Activated T-cell treated with anti-CD3 and anti-CD28 coated beads, Interleukin-2, amount 50 U/mL, for 1 hour (primary cell): ENCODE results near the gene YAF2.
A peak's percentile ranks its signal among the peaks of the same experiment; 100 is the strongest.

Experiments used
- DNase-seq: peaks from one replicate; pipeline ENCODE4 v3.0.0-alpha.2; 2020

Gene YAF2

DNA sequence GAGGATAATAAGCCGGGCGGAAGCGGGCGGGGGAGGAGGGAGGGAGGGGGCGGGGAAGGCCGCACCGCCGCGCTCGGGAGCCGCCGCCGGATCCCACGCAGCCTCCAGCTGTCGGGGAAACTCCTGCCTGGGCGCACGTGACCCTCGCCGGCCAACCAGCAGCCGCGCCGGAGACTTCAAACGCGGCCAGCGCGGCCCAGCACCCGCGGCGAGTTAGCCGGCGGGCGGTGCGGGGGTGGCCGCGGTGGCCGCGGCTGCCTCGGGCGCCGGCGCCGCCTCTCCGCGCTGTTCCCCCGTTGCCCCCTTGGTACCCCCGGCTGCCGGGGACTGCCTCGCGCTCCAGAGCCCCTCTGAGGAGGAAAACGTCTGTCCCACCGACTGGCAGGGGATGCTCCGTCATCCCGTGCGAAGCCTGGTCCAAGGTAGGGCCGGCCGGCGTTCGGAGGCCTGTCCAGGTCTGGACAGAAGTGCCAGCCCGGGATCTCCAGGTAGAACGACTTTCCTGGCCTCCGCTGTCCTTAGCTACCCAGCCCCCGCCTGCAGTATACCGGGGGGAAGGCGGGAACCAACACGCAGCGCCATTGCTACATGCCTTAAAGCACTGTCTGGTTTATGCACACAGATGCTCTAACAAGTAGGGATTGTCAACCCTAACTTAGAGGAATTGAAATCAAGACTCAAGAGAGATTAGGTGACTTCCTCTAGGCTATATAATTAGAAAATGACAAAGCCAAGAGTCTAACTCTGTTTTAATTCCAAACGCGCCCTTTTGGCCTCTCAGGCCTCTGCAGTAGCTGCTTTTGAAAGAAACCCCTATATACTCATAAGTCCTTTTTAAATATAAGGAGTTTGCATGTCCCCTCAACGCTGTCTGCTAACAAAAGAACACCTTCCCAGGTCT, at the start of gene YAF2:
TSS of gene YAF2 (minus strand) at position 9 of the 901 bp plus-strand sequence. CDS start 68 bp downstream, outside the sequence.
- DNase-seq = peak; percentile 85

DNA sequence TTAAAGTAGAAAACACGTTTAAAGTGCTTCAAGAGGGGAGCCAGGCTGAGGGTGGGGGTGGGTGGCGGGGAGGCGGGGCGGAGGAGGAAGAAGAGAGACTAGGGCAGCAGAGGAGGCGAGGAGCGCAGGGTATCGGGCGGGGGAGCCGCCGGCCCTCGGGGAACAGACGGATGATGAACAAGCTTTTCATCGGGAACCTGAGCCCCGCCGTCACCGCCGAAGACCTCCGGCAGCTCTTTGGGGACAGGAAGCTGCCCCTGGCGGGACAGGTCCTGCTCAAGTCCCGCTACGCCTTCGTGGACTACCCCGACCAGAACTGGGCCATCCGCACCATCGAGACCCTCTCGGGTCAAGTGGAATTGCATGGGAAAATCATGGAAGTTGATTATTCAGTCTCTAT, 48.7 kb upstream of the YAF2 start:
- no peak for DNase-seq

GRCh38 chr12:42285431-42285830, 47.4 kb upstream of the YAF2 start:
- no peak for DNase-seq

DNA sequence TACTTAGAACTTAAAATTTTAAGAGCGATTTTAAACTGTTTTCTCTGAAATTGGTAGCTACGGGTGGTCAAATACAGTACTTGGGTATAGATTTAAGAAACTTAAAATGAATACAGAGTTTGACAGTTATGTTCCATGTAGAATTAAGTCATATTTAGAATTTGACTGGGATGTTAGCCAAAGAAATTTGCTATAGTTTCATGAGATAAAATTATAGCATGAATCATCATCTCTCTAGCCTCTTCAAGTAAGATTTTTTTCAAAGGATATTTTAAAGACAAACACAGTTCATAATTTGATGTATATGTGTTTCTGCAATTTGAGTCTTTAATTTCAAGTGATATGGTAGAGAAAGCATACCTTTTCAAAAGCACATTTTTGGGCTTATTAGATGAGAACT, 46.8 kb upstream of the YAF2 start:
- DNase-seq = no peak

GRCh38 chr12:42284157-42284556, 46.1 kb upstream of the YAF2 start:
- DNase-seq = no peak

GRCh38 chr12:42283739-42284138, 45.7 kb upstream of the YAF2 start:
- no peak for DNase-seq

GRCh38 chr12:42282294-42282693, 44.2 kb upstream of the YAF2 start:
- no peak for DNase-seq

GRCh38 chr12:42281844-42282243, 43.8 kb upstream of the YAF2 start:
- DNase-seq = no peak

DNA sequence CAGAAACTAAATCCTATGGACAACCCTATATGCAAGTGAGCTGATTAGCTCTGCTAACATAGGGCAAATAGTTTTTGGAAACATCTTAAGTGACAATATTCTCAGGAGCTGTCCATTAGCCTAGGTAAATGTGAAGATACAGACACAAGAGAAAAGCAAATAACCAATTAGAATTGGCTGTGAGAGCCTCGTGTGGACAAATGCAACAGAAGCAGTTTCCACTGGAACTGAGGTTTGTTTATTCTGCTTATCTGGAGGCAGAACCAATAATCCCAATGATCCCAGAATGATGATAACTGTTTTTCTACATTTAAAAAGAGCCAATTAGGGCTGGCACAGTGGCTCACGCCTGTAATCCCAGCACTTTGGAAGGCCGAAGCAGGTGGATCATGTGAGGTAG, 43.2 kb upstream of the YAF2 start:
- no peak for DNase-seq

GRCh38 chr12:42278128-42278510, 40.1 kb upstream of the YAF2 start:
- DNase-seq = no peak

DNA sequence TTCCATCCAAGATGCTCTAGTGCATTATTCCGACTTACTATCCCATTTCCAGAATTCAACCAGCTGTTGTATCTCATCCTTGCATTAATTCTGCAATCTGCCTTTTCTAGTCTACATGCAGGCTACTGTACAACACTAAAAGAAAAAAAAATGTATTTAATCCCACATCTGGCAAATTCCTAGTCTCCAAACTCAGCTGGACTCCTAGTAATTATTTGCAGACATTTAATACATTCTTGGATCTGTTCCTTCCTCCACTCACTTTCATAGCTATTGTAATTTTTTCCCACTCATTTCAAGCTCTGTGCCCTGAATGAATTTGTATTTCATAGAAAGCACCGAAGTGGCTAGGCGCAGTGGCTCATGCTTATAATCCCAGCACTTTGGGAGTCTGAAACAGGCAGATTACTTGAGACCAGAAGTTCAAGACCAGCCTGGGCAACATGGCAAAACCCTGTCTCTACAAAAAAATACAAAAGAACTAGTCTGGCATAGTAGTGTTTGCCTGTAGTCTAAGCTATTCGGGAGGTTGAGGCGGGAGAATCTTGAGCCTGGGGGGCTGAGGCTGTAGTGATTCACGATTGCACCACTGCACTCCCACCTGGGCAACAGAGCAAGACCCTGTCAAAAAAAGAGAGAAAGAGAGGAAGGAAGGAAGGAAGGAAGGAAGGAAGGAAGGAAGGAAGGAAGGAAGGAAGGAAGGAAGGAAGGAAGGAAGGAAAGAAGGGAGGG, 39.5 kb upstream of the YAF2 start:
- DNase-seq = no peak

GRCh38 chr12:42275499-42275898, 37.5 kb upstream of the YAF2 start:
- no peak for DNase-seq

GRCh38 chr12:42273706-42274105, 35.7 kb upstream of the YAF2 start:
- DNase-seq = no peak

GRCh38 chr12:42270596-42270995, 32.5 kb upstream of the YAF2 start:
- no peak for DNase-seq

GRCh38 chr12:42267413-42268190, 29.6 kb upstream of the YAF2 start:
- DNase-seq = no peak

GRCh38 chr12:42266579-42267230, 28.7 kb upstream of the YAF2 start:
- DNase-seq = no peak

GRCh38 chr12:42262271-42262670, 24.2 kb upstream of the YAF2 start:
- no peak for DNase-seq

DNA sequence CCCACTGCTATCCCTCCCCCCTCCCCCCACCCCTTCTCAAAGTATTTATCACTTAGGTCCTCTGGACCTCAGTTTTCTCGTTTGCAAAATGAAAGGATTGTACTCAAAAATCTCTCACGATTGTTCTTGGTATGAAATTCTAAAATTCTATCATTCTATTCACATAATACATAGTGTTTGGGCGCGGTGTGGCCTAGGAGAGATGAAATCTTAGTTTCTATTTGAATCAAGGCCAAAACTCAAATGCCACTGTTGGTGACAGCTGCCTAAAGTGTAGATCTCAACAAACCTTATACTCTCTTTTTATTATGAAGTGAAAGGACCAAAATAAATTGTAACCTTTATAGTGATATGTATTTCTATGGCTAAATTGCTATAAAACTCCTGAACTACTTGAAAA, 23.7 kb upstream of the YAF2 start:
- DNase-seq = no peak

DNA sequence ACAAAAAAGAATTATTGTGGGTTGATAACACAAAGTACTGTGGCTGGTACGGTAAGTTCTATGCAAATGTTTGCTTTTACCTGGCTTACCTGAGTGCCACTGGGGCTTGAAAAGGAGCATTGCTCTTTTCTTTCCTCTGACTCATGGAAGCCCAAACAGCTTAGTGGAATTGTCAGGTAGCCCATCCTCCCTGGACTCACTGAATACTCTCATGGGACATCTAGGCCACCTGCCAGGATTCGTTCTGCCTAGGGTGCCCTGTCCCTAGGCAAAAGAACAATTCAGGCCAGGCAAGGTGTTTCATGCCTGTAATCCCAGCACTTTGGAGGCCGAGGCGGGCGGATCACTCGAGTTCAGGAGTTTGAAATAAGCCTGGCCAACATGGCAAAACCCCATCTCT, 22.5 kb upstream of the YAF2 start:
- no peak for DNase-seq

- DNase-seq = no peak
Observed at GRCh38 chr12:42259699-42260098, 21.7 kb upstream of the YAF2 start.

- no peak for DNase-seq
Observed at GRCh38 chr12:42255866-42256261, 17.8 kb upstream of the YAF2 start.

- no peak for DNase-seq
Observed at GRCh38 chr12:42255221-42255865, 17.3 kb upstream of the YAF2 start.
